AG10803 (cell line): ENCODE results near the gene FAM120C.

ENCODE experiments used
- DNase-seq: peaks from one replicate; pipeline ENCODE4 v3.0.0; 2010; ENCODE audit warnings: low read depth
- H3K4me3 ChIP-seq: 2 replicates; pipeline ENCODE4 v1.5.1; 2011; ENCODE audit warnings: mild to moderate bottlenecking, low read length, control low read depth
- CTCF ChIP-seq: conservative IDR thresholded peaks from 2 replicates; pipeline ENCODE4 v1.5.1; 2011; ENCODE audit warnings: mild to moderate bottlenecking, low read length, control low read depth, inconsistent platforms

FAM120C gene

GRCh38 chrX:54157561-54157960 lies 25.5 kb downstream of the FAM120C start:
- H3K4me3 ChIP-seq = no peak overlapping the region
- no peak for DNase-seq
- TF ChIP-seq CTCF = no peak

- TF ChIP-seq CTCF = no peak
- no peak overlapping the region for H3K4me3 ChIP-seq
- DNase-seq = no peak
Observed at GRCh38 chrX:54134269-54134668, 48.8 kb downstream of the FAM120C start.

- DNase-seq = no peak
- no peak overlapping the region for H3K4me3 ChIP-seq
- TF ChIP-seq CTCF = no peak
Observed at GRCh38 chrX:54116391-54116790, 66.7 kb downstream of the FAM120C start.

GRCh38 chrX:54093571-54093970 lies 89.5 kb downstream of the FAM120C start:
- H3K4me3 ChIP-seq = no peak overlapping the region
- DNase-seq = peak; percentile 25
- no peak for TF ChIP-seq CTCF

GRCh38 chrX:54093159-54093558 lies 89.9 kb downstream of the FAM120C start:
- no peak for DNase-seq
- TF ChIP-seq CTCF = no peak
- H3K4me3 ChIP-seq = no peak overlapping the region

- no peak for TF ChIP-seq CTCF
- no peak overlapping the region for H3K4me3 ChIP-seq
- DNase-seq = no peak
Observed at GRCh38 chrX:54090880-54091279, 92.2 kb downstream of the FAM120C start.

GRCh38 chrX:54089191-54089590 lies 93.9 kb downstream of the FAM120C start:
- no peak overlapping the region for H3K4me3 ChIP-seq
- no peak for TF ChIP-seq CTCF
- DNase-seq = no peak
